Trophoblast cell (in vitro differentiated cells and primary cell): ENCODE measurements around the gene CDK6.

Experiments used
- DNase-seq, 2 donors: peaks; one replicate each; pipeline ENCODE4 v3.0.0-alpha.2; 2016
- H2AFZ ChIP-seq: 2 replicates; pipeline ENCODE4 v1.6.1; 2013; ENCODE audit warnings: low read length, moderate library complexity, mild to moderate bottlenecking; ENCODE audit not compliant: insufficient read depth, poor library complexity
- H2AK5ac ChIP-seq: 2 replicates; pipeline ENCODE4 v1.6.1; 2013; ENCODE audit warnings: mild to moderate bottlenecking, low read length
- H2BK120ac ChIP-seq: 2 replicates; pipeline ENCODE4 v1.6.1; 2013; ENCODE audit warnings: low read length, mild to moderate bottlenecking, moderate library complexity; ENCODE audit not compliant: insufficient read depth, poor library complexity
- H2BK12ac ChIP-seq: 2 replicates; pipeline ENCODE4 v1.6.1; 2013; ENCODE audit warnings: mild to moderate bottlenecking, low read length, moderate library complexity
- H2BK5ac ChIP-seq: 2 replicates; pipeline ENCODE4 v1.6.1; 2013; ENCODE audit warnings: low read length, low read depth, moderate library complexity, mild to moderate bottlenecking; ENCODE audit not compliant: poor library complexity
- H3K14ac ChIP-seq: 2 replicates; pipeline ENCODE4 v1.6.1; 2013; ENCODE audit warnings: mild to moderate bottlenecking, low read length
- H3K18ac ChIP-seq: 2 replicates; pipeline ENCODE4 v1.6.1; 2013; ENCODE audit warnings: mild to moderate bottlenecking, low read length
- H3K23ac ChIP-seq: 2 replicates; pipeline ENCODE4 v1.6.1; 2013; ENCODE audit warnings: low read length
- H3K27ac ChIP-seq: 2 replicates; pipeline ENCODE4 v1.5.1; 2013; ENCODE audit warnings: low read depth, mild to moderate bottlenecking, inconsistent platforms, low read length, moderate library complexity
- H3K27me3 ChIP-seq: 2 replicates; pipeline ENCODE4 v1.6.1; 2013; ENCODE audit warnings: inconsistent platforms, mild to moderate bottlenecking, low read length, moderate library complexity; ENCODE audit not compliant: insufficient read depth
- H3K36me3 ChIP-seq, 2 experiments: 1 replicate in 1 of 2; 2 replicates in 1 of 2; pipeline ENCODE4 v1.6.1; 2013; ENCODE audit warnings: low read length in 2 of 2, mild to moderate bottlenecking in 2 of 2, moderate library complexity in 1 of 2; ENCODE audit not compliant: insufficient read depth in 2 of 2, control insufficient read depth in 1 of 2
- H3K4ac ChIP-seq: 2 replicates; pipeline ENCODE4 v1.6.1; 2013; ENCODE audit warnings: low read depth, mild to moderate bottlenecking, low read length, moderate library complexity
- H3K4me1 ChIP-seq, 2 experiments: 1 replicate in 1 of 2; 2 replicates in 1 of 2; pipeline ENCODE4 v1.6.1; 2013; ENCODE audit warnings: low read length in 2 of 2, mild to moderate bottlenecking in 2 of 2, moderate library complexity in 1 of 2; ENCODE audit not compliant: insufficient read depth in 2 of 2, control insufficient read depth in 1 of 2
- H3K4me2 ChIP-seq: 2 replicates; pipeline ENCODE4 v1.6.1; 2013; ENCODE audit warnings: inconsistent platforms, mild to moderate bottlenecking, low read length, moderate library complexity
- H3K4me3 ChIP-seq: 2 replicates; pipeline ENCODE4 v1.5.1; 2013; ENCODE audit warnings: mild to moderate bottlenecking, low read depth, low read length, inconsistent platforms
- H3K79me1 ChIP-seq: one replicate; pipeline ENCODE4 v1.6.1; 2013; ENCODE audit warnings: low read length
- H3K79me2 ChIP-seq: 2 replicates; pipeline ENCODE4 v1.6.1; 2013; ENCODE audit warnings: low read length, mild to moderate bottlenecking; ENCODE audit not compliant: control insufficient read depth, insufficient read depth, poor library complexity
- H3K9ac ChIP-seq: 2 replicates; pipeline ENCODE4 v1.6.1; 2013; ENCODE audit warnings: mild to moderate bottlenecking, low read length
- H3K9me3 ChIP-seq: 2 replicates; pipeline ENCODE4 v1.6.1; 2013; ENCODE audit warnings: low read depth, mild to moderate bottlenecking, control low read depth, inconsistent platforms, low read length; ENCODE audit not compliant: insufficient read depth
- H4K12ac ChIP-seq: 2 replicates; pipeline ENCODE4 v1.6.1; 2013; ENCODE audit warnings: low read depth, mild to moderate bottlenecking, low read length, moderate library complexity
- H4K8ac ChIP-seq: 2 replicates; pipeline ENCODE4 v1.6.1; 2013; ENCODE audit warnings: low read depth, mild to moderate bottlenecking, low read length, moderate library complexity
- H4K91ac ChIP-seq: one replicate; pipeline ENCODE4 v1.6.1; 2013; ENCODE audit warnings: low read depth, mild to moderate bottlenecking, low read length, moderate library complexity
- WGBS: extraction: QIAGEN DNeasy Blood & Tissue Kit; methylation state at CpG from one replicate; pipeline ENCODE4 v1.1.7; 2013; ENCODE audit warnings: missing lambda C conversion rate; ENCODE audit not compliant: insufficient read length, insufficient coverage; ENCODE audit errors: extremely low coverage; 5-methylcytosine and 5-hydroxymethylcytosine counted together

The CDK6 gene

GRCh38 chr7:92684274-92684673, 152.1 kb downstream of the CDK6 start:
- Histone ChIP-seq H4K8ac (no peak overlapping the region), H3K27me3 (no peaks in the 10 kb centered on the region), H3K23ac (no peak overlapping the region), H3K18ac (no peak overlapping the region), H2BK5ac (no peak overlapping the region), H3K9me3 (peaks cover 1% of the 10 kb centered on the region), H3K9ac (no peak overlapping the region), H2BK120ac (no peak overlapping the region), H3K4ac (no peak overlapping the region), H2AK5ac (no peak overlapping the region), H2AFZ (no peak overlapping the region), H3K79me1 (no peaks in the 10 kb centered on the region), H2BK12ac (no peak overlapping the region), H3K4me3 (no peak overlapping the region), H3K4me2 (no peak overlapping the region), H3K14ac (no peak overlapping the region), H4K91ac (no peak overlapping the region), H3K36me3 (peaks cover 0 to 4% of the 10 kb centered on the region in 2 experiments), H4K12ac (no peak overlapping the region), H3K79me2 (no peaks in the 10 kb centered on the region), H3K27ac (no peak overlapping the region), H3K4me1 (peaks cover 0 to 3% of the 10 kb centered on the region in 2 experiments)
- no CpG with 5 or more reads among the region's 1 CpG for WGBS
- DNase-seq, result no peak

GRCh38 chr7:92682903-92683539, 153.4 kb downstream of the CDK6 start:
- Histone ChIP-seq H3K18ac (peak overlapping the region; percentile 44), H2BK5ac (no peak overlapping the region), H2BK12ac (no peak overlapping the region), H3K4me3 (no peak overlapping the region), H4K91ac (no peak overlapping the region), H2AK5ac (no peak overlapping the region), H3K23ac (no peak overlapping the region), H3K79me1 (no peaks in the 10 kb centered on the region), H3K14ac (no peak overlapping the region), H3K9me3 (peaks cover 1% of the 10 kb centered on the region), H3K9ac (no peak overlapping the region), H3K4me2 (no peak overlapping the region), H3K27me3 (no peaks in the 10 kb centered on the region), H4K12ac (no peak overlapping the region), H4K8ac (no peak overlapping the region), H3K36me3 (peaks cover 0 to 6% of the 10 kb centered on the region in 2 experiments), H3K4ac (no peak overlapping the region), H3K27ac (no peak overlapping the region), H3K79me2 (no peaks in the 10 kb centered on the region), H2BK120ac (no peak overlapping the region), H2AFZ (no peak overlapping the region), H3K4me1 (peaks cover 0 to 3% of the 10 kb centered on the region in 2 experiments)
- no CpG with 5 or more reads among the region's 3 CpGs for WGBS
- DNase-seq, result peak in 1 of 2 donors; percentile 57

- Histone ChIP-seq H3K27me3 (no peaks in the 10 kb centered on the region), H2AK5ac (no peak overlapping the region), H3K23ac (no peak overlapping the region), H3K9ac (no peak overlapping the region), H3K79me2 (no peaks in the 10 kb centered on the region), H2BK5ac (no peak overlapping the region), H3K9me3 (peaks cover 1% of the 10 kb centered on the region), H3K18ac (no peak overlapping the region), H3K4me3 (no peak overlapping the region), H3K36me3 (peaks cover 0 to 6% of the 10 kb centered on the region in 2 experiments), H2BK12ac (no peak overlapping the region), H4K91ac (no peak overlapping the region), H3K79me1 (no peaks in the 10 kb centered on the region), H3K14ac (no peak overlapping the region), H3K4me2 (no peak overlapping the region), H4K8ac (no peak overlapping the region), H4K12ac (no peak overlapping the region), H3K4me1 (peaks cover 0 to 3% of the 10 kb centered on the region in 2 experiments), H2BK120ac (no peak overlapping the region), H2AFZ (no peak overlapping the region), H3K27ac (no peak overlapping the region), H3K4ac (no peak overlapping the region)
- no peak for DNase-seq
- WGBS, result no CpG with 5 or more reads among the region's 5 CpGs
Measured at GRCh38 chr7:92682330-92682729, 154.0 kb downstream of the CDK6 start.

GRCh38 chr7:92681633-92682032, 154.7 kb downstream of the CDK6 start:
- H3K79me1 ChIP-seq, result no peaks in the 10 kb centered on the region
- H3K4ac ChIP-seq, result no peak overlapping the region
- DNase-seq, result no peak
- H3K23ac ChIP-seq, result no peak overlapping the region
- H3K79me2 ChIP-seq, result no peaks in the 10 kb centered on the region
- H3K9ac ChIP-seq, result no peak overlapping the region
- no CpG with 5 or more reads among the region's 5 CpGs for WGBS
- no peak overlapping the region for H3K4me3 ChIP-seq
- H2BK120ac ChIP-seq, result no peak overlapping the region
- H3K27ac ChIP-seq, result no peak overlapping the region
- H3K4me2 ChIP-seq, result no peak overlapping the region
- H2AFZ ChIP-seq, result no peak overlapping the region
- no peak overlapping the region for H4K8ac ChIP-seq
- H3K36me3 ChIP-seq, result peaks cover 0 to 6% of the 10 kb centered on the region in 2 experiments
- no peak overlapping the region for H4K91ac ChIP-seq
- H3K18ac ChIP-seq, result no peak overlapping the region
- H2BK5ac ChIP-seq, result no peak overlapping the region
- peaks cover 0 to 3% of the 10 kb centered on the region in 2 experiments for H3K4me1 ChIP-seq
- H3K9me3 ChIP-seq, result peaks cover 1% of the 10 kb centered on the region
- no peak overlapping the region for H3K14ac ChIP-seq
- H2BK12ac ChIP-seq, result no peak overlapping the region
- H2AK5ac ChIP-seq, result no peak overlapping the region
- H4K12ac ChIP-seq, result no peak overlapping the region
- no peaks in the 10 kb centered on the region for H3K27me3 ChIP-seq
